DOHH2 (cell line): ENCODE data around the gene CAPZB.
"Not testable (repeated sequence)": the region's sequence is repeated elsewhere in the genome, so short reads cannot be mapped to it uniquely, and the experiment has no call there.

Experiments used
- CTCF ChIP-seq: fragments of 200-600 bp; sonication (generic); IDR thresholded peaks from one replicate; pipeline ENCODE4 v1.5.1; 2014; ENCODE audit warnings: antibody characterized with exemption, mild to moderate bottlenecking, low read depth, low read length; ENCODE audit not compliant: poor library complexity, severe bottlenecking
- EZH2phosphoT487 ChIP-seq: fragments of 200-600 bp; sonication (generic); IDR thresholded peaks from 2 replicates; pipeline ENCODE4 v1.6.1; 2017; ENCODE audit warnings: borderline replicate concordance, mild to moderate bottlenecking, antibody characterized with exemption, low read length, moderate library complexity, mixed read lengths

- TF ChIP-seq CTCF, EZH2phosphoT487: not testable (repeated sequence)
Observed at GRCh38 chr1:19502284-19502683, 16.9 kb upstream of the CAPZB start.
